GM19238 (cell line): Measurements from ENCODE around the gene POM121.
"Not testable (repeated sequence)": the region's sequence is repeated elsewhere in the genome, so short reads cannot be mapped to it uniquely, and the experiment has no call there.

Experiments used
- DNase-seq: peaks from one replicate; pipeline ENCODE4 v3.0.0; 2011; ENCODE audit warnings: low spot score; ENCODE audit not compliant: insufficient read length

Gene POM121

GRCh38 chr7:72949276-72949675 is 24.4 kb downstream of the POM121 start:
- not testable (repeated sequence) for DNase-seq

GRCh38 chr7:72949686-72950085 is 24.8 kb downstream of the POM121 start:
- not testable (repeated sequence) for DNase-seq

GRCh38 chr7:72950432-72950831 is 25.5 kb downstream of the POM121 start:
- not testable (repeated sequence) for DNase-seq

GRCh38 chr7:72953901-72954562 is 29.1 kb downstream of the POM121 start:
- not testable (repeated sequence) for DNase-seq

- DNase-seq, result not testable (repeated sequence)
Observed at GRCh38 chr7:72954563-72955198, 29.8 kb downstream of the POM121 start.

GRCh38 chr7:72960029-72960428 is 35.1 kb downstream of the POM121 start:
- DNase-seq, result not testable (repeated sequence)

- DNase-seq, result not testable (repeated sequence)
Observed at GRCh38 chr7:72960626-72961345, 35.9 kb downstream of the POM121 start.

GRCh38 chr7:72961346-72961650 is 36.4 kb downstream of the POM121 start:
- not testable (repeated sequence) for DNase-seq

GRCh38 chr7:72963056-72963455 is 38.2 kb downstream of the POM121 start:
- DNase-seq, result not testable (repeated sequence)

- DNase-seq, result not testable (repeated sequence)
Observed at GRCh38 chr7:72965186-72965975, 40.5 kb downstream of the POM121 start.

GRCh38 chr7:72966892-72967291 is 42.0 kb downstream of the POM121 start:
- not testable (repeated sequence) for DNase-seq

GRCh38 chr7:72968980-72969516 is 44.2 kb downstream of the POM121 start, which contains the start of gene TRIM74:
TRIM74 (minus strand) TSS chr7:72969466; CDS start chr7:72966157, 3,309 bp downstream.
- not testable (repeated sequence) for DNase-seq

GRCh38 chr7:72969688-72970087 is 44.8 kb downstream of the POM121 start:
- DNase-seq, result not testable (repeated sequence)

GRCh38 chr7:72971505-72971904 is 46.6 kb downstream of the POM121 start:
- not testable (repeated sequence) for DNase-seq

GRCh38 chr7:72974781-72975180 is 49.9 kb downstream of the POM121 start:
- DNase-seq, result not testable (repeated sequence)

GRCh38 chr7:72975656-72976286 is 50.9 kb downstream of the POM121 start:
- not testable (repeated sequence) for DNase-seq

- not testable (repeated sequence) for DNase-seq
Observed at GRCh38 chr7:72976434-72976833, 51.5 kb downstream of the POM121 start.

- DNase-seq, result not testable (repeated sequence)
Observed at GRCh38 chr7:72980382-72980781, 55.5 kb downstream of the POM121 start.

GRCh38 chr7:72982084-72982483 is 57.2 kb downstream of the POM121 start:
- not testable (repeated sequence) for DNase-seq

GRCh38 chr7:72990146-72990913 is 65.4 kb downstream of the POM121 start:
- not testable (repeated sequence) for DNase-seq
